ENCODE results near the gene CISD3.

Gene CISD3

DNA sequence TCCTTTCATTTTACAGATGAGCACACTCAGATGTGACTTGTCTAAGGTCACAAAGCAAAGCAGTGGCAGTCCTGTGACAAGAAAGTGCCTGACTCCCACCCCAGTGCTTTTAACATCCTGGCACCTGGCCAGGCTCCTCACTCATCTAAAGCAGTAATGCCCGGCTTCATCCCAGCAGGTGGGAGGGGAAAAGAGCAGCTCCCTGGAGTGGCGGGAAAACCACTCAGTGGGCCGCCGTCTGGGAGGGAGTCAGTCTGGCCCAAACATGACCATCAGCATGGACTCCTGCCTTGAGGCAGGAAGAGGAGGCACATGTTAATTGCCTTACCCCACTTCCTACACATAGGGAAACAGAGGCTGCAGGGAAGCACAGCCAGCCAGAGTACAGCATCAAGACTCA lies 15.4 kb downstream of the CISD3 start:
- no peak for DNase-seq (ENCODE audit: low read depth)

DNA sequence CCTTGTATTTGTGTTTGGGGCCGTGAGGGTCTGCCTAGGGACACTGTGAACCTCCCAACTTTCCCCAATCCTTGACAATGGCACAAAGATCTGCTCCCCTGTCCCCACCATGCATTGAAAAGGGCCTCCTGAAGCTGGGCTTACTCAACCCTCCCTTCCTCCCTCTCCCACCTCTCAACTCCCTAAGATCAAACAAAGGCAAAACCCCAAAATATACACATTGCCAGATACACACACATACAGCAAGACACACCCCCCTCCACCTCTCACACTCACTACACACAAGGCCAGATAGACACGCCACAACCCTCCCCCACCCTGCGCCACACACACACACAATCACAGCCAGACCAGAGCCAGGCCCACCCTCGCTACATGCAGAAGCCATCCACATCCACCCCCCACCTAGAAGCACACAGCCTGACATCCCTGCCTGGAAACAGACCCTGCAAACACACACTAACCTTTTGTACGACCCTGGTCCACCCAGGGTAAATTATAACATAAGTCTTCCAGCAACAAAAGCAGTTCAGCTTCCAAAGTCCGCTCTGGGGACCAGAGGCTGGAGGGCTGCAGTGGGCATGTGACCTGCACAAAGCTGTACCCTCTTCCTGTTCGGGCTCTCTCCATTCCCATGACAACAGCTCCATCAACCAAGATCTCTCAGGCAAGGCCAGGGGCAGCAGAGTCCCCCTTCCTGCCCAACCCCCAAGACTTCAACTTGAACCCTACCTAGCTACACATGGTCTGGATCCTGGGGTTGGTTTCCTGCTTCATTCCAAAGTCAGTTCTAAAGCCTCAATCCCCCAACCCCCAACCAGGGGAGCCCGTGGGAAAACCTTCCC lies 16.1 kb downstream of the CISD3 start:
- DNase-seq (ENCODE audit: low read depth), result no peak

DNA sequence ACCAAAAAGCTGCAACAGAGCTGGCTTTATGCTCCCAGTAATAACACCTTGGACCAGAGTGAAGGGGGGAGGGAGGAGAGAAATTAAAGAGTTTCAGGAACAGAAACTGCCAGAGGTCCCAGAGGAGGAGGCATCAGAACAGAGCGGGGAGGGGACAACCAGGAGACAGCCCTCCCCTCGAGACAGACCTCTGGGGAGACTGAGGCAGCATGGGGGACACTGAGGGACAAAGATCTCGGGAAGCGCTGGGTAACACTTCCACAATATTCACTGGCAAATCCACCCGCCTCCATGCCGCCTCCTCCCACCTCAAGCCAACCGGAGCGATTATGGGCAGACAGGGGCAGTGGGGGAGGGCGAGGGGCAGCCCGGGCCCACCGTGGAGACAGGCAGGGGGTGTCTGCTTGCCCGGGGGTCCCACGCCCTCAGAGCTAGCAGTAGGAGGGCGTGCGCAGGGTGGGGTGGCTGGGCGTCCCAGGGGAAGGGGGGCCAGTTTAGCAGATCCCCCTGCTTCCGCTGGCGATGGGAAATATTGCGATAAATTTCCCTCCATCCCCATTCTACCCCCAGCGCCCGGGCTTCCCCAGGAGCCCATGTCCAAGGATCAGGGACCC lies 16.8 kb downstream of the CISD3 start:
- DNase-seq (ENCODE audit: low read depth), result no peak

DNA sequence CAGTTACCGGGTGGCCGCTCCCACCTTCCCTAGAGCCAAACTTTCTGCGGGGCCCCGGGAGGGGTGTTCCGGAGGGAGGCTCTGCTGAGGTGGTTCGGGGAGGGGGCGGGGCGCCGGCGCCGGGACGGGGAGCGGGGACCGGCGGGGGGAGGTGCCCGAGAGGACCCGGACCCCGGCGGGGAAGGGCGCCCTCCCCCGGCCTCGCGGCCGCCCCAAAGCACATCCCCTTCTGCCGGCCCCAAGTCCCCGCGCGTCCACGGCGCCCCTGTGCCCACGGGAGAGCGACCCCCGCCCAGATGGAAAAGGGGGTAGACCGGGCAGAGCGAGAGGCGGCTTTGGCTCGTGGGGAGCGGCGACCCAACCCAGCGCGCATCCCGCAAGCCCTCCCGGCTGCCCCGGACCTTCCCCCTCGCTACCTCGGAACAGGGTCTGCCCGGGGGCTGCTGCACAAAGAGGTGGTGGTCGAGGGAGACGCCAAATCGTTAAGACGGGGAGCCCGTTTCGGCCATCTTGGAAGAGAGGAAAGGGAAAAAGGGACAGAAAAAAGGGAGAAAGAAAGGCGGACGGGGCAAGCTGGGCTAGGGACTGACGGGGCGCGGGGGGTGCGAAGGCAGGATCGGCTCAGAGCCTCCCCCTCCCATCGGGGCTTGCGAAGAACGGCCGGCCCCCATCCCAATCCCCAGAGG lies 17.5 kb downstream of the CISD3 start:
- no peak for DNase-seq (ENCODE audit: low read depth)

DNA sequence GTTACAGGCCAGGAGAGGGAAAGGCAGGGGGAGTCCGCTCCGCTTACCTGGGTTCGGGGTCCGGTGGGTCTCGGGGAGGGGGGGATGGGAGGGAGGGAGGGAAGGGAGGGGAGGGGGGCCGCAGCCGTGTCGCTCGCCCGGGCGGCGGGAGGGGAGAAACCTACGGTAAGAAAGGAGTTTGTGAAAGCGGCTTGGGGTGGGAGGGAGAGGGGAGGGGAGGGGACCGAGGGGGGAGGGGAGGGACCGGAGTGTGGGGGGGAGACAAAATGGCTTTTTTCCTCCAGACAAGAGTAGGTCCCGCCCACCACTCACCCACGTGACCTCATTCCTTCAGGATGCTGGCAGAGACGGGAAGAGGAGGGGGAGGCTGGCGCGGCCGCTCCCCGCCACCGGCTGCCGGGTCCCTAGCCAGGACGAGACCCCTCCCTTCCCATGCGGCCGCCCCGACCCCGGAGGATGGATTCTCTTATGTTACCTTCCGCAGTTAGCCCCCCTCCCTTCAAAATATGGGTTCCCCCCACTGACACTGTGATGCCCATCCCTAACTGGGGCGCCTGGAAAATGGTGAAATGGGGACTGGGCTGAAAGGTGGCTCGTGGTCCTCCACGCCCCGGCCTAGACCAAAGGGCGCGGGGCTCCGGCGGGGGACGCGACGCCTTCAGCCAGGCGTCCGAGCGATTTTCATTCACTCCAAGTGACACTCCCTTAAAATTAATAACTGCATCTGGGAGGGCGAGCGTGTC lies 18.2 kb downstream of the CISD3 start, which contains the start of gene PCGF2:
Gene PCGF2, minus strand, starts transcription at position 188 of the 743 bp plus-strand sequence. CDS start 7,934 bp downstream, outside the sequence.
- DNase-seq (ENCODE audit: low read depth), result no peak

DNA sequence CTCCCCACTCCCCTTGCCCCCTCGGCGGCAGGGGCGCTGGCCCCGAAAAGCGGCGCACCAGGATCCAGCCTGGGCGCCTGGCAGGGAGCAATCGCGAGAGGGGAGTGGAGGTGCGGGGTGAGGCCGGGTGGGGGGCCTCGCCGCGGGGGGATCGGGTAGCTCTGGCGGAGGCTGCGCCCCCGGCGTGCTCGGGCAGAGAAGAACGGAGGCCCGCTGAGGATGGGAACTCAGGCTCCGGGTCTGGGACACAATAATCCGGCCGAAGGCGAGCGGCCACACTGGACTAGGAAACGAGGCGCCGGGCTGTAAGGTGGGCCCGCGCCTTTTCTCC lies 18.7 kb downstream of the CISD3 start:
- DNase-seq (ENCODE audit: low read depth), result no peak

DNA sequence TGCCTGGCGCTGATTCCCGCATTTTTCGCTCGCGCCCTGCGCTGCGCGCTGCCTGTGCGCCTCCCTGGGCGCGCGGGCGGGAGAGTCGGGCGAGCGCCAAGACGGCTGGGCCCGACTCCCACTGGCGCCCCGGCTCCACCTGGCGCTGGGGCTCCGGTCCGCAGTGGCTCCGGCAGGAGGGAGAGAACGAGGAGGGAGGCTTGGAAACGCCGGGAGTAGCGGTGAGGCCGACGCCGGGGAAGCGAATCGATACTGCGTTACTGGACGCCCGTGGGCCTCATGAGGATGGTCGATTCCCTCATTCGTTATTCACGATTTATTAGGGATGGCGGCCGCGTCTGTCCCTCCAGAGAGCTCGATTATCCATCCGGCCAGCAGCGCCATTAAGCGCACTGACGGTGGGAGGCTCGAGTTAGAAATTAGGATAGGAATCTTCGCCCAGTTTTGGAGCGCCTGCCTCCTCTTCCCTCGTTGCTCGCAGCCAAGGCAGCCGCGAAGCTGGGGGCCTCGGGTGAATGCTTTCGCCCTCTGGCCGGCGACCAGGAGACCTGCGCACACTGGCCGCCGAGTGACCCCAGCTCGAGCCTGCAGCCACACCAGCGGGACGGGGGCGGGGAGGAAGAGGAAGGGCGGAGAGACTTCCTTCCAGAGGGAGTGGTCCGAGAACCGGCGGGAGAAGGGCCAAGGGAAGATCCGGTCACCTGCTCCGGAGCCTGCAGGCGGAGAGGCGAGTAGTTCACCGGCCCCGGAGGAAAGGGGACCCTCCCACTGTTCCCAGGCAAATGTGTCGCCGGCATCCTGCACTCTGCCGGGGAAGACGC lies 19.3 kb downstream of the CISD3 start:
- no peak for DNase-seq (ENCODE audit: low read depth)

DNA sequence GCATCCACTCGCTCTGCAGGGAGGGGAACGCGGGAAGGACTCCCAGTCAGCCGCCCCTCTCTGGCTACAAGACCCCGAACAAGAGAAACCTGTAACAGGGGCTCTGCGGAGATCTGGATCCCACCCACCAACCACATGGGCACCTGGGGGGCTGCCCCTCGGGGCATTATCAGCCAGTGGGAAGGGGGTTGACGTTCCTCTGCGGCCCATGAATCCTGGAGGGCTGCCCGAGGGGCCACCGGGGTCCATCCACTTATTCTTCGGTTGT lies 19.8 kb downstream of the CISD3 start:
- no peak for DNase-seq (ENCODE audit: low read depth)

DNA sequence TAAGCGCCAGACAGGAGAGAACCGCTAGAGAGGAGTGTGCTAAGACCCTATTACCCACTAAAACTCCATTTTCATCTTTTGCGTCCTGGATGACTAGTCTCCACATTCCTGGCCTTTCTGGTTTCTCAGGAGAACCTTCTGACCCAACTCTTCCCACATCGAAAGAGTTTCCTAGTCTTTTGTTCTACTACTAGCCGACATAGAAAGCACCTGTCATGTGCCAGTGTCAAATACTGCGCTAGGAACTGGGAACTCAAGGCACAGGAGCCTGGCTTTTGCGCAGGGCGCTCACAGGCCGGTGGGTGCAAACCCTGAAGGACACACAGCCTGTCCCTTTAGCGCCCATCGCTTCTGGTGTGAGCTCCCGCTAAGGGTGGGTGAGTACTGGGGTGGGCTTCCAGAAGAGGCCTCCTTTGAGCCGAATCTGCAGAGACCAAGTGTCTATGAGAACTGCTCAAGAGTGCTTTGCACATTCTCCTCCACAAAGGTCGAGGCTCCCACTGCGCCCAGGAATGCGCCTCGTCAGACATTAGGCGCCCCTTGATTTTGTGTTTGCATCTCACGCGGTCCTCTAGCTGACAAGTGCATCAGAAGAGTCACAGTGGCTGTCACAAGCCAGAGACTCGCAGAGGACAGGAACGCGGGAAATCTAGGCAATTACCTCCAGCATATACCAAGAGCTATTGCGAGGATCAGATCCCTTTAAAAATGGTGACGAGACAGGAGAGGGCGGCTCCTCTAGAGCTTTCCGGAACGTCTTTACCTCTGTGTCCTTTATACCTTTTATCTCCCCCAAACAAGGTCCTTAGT lies 20.4 kb downstream of the CISD3 start:
- DNase-seq (ENCODE audit: low read depth), result no peak

DNA sequence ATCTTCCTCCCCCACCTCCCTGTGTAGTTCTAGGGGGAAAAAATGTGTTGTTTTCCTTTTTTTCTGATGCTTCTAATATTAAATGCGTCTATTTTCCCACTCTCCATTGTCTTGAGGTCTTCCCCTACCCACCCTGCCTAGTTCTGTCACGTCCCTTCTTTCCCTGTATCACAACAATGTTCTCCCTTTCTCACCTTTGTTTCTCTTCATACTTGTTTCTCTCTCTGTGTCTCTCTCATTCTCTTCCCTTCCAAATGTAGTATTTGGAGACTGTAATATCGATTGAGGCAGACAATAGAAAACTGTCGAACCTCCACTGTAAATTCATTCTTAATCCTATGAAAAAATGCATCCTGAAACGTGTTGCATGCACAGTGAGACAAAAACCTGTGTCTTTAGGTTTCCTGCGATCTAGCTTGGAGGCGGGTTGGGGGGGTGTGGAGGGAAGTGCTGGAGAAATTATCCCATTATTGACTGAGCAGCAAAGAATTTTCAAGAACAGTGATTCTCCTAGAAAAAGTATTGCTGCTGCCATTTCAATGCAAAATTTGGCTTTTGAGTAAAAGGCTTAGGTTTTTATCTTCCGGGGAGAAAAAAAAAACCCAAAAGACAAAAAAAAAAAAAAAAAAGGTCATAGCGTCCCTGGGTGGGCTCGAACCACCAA lies 21.1 kb downstream of the CISD3 start:
- DNase-seq (ENCODE audit: low read depth), result no peak

DNA sequence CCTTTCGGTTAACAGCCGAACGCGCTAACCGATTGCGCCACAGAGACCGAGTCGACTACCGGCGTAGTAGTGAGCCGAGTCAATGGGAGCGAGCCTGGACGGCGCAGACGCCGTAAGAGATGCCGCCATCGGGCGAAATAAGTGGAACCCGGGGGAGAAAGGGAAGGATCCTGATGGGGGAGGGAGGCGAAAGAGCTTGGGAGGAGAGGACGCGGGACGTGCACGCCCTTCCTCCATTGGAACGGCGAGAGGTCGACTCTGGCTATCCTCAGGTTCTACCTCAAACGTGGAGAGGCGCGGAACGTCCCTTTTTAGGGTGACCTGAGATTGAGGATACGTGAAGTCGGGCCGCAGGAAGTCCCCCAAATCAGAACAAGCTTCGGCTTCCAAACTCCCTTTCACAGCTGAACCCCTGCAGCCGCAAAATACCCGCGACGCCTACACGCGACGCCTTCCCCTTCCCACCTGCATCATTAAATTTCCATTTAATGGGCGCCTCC lies 21.7 kb downstream of the CISD3 start:
- peak; percentile 59 for DNase-seq (ENCODE audit: low read depth)

DNA sequence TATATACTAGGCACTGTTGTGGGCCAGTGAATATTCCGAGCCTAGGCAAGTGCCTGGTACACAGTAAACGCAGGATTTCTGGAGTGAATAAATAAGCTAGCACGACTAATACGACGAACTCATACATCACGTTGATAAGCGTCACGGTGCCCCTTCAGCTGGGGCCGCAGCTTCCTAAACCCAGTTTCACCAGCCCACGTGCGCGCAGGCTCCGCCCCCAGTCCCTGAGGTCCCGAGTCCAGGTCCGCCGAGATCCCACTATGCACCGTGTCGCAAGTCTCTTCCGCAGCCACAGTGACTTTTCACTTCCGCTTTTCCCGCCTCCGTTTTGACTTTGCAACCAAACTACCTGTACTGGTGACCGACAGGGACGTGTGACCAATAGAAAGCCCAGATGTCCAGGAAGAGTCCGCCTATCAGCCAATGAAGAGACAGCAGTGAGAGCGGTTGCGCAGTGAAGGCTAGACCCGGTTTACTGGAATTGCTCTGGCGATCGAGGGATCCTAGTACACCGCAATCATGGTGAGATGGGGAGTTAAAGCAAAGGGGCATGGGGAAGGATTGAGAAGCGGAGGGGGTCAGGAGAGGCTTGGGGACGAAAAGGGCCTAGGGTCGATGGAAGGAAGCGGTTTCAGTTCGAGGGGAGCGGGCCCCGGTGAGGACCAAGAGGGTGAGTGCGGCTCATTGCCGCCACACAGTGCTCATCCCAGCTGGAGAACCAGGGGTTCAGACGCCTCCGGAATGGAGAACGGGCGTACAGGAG lies 22.3 kb downstream of the CISD3 start, which contains the start of gene PSMB3:
Gene PSMB3, plus strand, starts transcription at position 434 of the 763 bp plus-strand sequence. Its CDS starts 86 bp downstream, at position 520.
- peak; percentile 95 for DNase-seq (ENCODE audit: low read depth)

DNA sequence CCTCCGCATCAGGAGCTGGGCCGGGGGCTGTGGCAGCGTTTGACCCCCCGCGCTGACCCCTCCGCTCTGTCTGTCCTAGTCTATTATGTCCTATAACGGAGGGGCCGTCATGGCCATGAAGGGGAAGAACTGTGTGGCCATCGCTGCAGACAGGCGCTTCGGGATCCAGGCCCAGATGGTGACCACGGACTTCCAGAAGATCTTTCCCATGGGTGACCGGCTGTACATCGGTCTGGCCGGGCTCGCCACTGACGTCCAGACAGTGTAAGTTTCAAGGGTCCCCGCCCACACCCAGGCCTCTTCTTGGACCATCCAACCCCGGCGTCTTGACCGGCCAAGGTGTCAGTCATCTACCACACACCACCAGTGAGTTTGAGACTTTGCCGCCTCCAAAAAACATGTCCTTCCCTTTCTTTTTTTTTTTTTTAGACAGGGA lies 22.9 kb downstream of the CISD3 start:
- DNase-seq (ENCODE audit: low read depth), result no peak

DNA sequence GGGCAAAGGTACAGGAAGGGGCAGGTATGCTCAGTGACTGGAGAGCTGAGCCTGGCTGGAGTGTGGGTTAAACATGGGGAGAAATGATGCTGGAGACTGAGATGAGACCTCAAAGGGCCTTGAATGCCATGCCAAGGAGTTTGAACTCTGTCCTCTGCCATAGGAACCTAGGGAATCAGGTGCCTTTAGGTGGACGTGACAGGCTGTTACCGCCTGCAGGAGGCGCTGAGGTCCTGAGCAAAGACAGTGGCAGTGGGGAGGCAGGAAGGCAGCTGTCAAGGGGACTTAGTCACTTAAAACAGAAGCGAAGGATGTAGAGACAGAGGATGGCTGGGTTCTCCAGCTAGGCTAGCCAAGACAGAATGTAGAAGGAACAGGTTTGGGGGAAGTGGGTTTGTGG lies 31.5 kb downstream of the CISD3 start:
- DNase-seq (ENCODE audit: low read depth), result no peak

DNA sequence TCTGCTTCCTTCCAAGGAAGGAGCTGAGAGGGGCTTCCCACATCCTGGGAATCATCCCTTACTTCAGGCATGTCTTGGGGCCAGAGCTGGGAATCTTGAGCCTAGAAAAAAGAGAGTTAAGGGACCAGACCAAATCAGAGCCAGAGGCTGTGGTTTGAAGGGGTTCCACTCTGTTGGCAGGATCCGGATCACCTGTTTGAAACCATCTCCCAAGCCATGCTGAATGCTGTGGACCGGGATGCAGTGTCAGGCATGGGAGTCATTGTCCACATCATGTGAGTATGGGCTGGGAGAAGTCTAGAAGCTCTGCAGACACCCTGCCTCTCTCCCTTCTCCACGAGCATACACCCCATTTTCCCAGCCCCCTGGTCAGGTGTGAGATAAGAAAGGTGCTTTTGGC lies 32.1 kb downstream of the CISD3 start:
- no peak for DNase-seq (ENCODE audit: low read depth)

DNA sequence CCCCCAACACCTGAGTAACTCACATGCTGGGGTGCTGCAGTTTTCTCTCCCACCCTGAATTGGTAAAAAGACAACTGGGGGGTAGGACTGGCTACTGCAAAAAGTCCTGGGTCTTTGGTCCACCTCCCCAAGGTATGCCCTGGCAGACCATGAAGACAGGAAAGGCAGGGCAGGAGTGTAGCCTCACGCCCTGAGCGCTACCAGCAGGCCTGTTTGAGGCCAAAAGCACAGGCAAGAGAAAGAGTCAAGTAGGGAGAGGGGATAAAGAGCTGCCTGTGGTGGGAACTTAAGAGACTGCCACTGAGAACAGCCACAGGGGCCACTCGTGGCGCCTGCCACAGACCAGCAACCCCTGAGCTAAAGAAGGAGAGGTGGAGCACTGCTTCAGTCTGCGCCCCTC lies 36.2 kb downstream of the CISD3 start:
- no peak for DNase-seq (ENCODE audit: low read depth)

DNA sequence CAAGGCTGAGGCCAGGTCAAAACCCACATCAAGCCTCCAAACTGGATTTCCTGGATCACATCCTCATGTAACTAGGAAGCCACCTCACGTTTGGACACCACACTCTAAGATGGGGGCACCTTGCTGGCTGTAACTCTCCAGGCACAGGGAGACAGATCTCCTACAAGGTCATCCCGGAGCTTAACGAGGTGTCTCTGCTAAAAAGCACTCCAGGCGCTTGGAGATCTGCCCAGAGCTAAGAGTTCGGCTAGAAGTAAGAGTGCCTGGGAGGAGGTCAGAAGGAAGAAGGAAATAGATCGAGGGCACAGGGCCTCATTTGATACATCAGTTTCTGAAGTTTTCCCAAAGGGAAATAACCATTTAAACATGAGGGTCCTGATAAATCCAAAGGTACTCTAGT lies 38.3 kb downstream of the CISD3 start:
- no peak for DNase-seq (ENCODE audit: low read depth)

DNA sequence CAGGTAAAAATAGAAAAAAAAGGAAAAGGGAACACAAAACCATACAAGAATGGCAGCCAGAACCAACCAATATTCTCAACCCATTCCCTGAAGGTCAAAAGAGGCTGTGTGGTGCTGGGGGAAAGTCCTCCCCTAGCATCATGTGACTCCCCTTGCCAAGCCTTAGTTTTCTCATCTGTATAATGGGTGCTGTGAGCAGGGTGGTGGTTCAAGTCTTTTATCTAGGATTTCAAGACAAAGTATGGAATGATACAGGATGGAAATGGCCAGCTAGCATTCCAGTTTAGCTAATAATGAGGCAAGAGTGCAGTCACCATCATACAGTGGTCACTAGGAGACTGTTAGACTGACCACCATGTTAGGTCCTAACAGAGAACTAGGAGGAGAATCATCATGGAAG lies 43.1 kb downstream of the CISD3 start:
- no peak for DNase-seq (ENCODE audit: low read depth)

DNA sequence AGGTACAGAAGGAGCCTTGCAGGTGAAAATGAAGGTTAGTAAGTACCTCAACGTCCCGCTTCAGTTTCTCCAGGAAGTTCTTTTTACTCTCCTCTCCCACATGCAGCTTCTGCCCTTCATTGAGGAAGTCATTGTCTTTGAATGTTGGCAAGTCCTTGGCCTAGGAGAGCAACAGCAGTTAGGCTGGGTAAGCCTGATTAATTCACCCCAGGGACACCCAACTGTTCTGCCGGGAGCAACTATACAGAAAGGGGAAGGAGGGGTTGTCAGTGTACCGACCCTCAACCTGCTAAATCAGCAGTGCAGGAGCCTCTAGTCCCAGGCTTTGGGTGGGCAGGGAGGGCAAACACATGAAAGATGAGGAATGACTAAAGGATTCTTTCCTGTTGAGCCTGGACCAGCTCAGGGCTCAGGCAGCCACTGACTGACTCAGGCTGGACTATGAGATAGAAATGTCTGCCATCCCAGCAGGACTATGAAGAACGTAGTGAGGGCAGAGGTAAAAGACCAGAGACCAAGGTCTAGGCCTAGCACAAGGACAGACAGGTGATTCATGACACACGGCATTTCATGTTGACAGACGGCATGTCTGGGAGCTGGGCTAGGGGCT lies 47.6 kb downstream of the CISD3 start:
- no peak for DNase-seq (ENCODE audit: low read depth)

Data from stimulated activated CD4-positive, alpha-beta T cell treated with anti-CD3 and anti-CD28 coated beads, Interleukin-2, amount 100 ng/mL, for 4 hours (primary cell).